NCI-H2171 (cell line): ENCODE data around the gene SUN5.
"Not testable (repeated sequence)": the region's sequence is repeated elsewhere in the genome, so short reads cannot be mapped to it uniquely, and the experiment has no call there.

Source experiments
- DNase-seq: peaks from one replicate; lab custom pipeline; 2025; lab: John Stamatoyannopoulos, UW

Gene SUN5

GRCh38 chr20:33004141-33004751 is at the start of gene SUN5:
Gene SUN5, minus strand, starts transcription at chr20:33004433. Its CDS starts 93 bp downstream, at chr20:33004340.
- DNase-seq = no peak

- DNase-seq = no peak
Measured at GRCh38 chr20:33053291-33054106, 49.3 kb upstream of the SUN5 start, which contains the start of gene BPIFB3. Gene BPIFB3, plus strand, starts transcription at chr20:33053903. Its CDS starts 1,533 bp downstream, at chr20:33055436.

GRCh38 chr20:33051333-33051732 is 47.1 kb upstream of the SUN5 start:
- no peak for DNase-seq

GRCh38 chr20:33046412-33046811 is 42.2 kb upstream of the SUN5 start:
- DNase-seq = no peak

- DNase-seq = not testable (repeated sequence)
Measured at GRCh38 chr20:33045129-33045721, 41.0 kb upstream of the SUN5 start.

DNA sequence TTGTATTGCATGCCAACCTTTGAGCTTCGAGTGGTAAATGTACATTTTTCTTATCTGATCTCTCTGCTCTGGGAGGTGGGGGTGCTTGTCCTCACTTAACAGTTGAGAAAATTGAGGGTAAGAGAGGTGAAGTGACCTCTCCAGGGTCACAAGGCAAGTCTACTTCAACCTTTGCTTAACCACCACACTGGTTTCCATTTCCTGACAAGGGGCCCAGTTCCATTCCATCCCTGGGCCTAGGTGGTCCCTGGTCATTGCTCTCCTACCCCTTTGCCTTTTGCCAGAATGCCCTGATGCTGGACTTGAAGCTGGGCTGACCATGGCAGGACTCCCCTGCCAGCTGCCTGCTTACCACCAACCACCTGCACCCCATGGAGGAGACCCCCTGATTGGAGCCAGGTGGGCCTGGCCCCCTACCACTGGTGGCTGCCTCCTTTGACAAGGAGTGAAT is 39.5 kb upstream of the SUN5 start:
- DNase-seq = no peak

DNA sequence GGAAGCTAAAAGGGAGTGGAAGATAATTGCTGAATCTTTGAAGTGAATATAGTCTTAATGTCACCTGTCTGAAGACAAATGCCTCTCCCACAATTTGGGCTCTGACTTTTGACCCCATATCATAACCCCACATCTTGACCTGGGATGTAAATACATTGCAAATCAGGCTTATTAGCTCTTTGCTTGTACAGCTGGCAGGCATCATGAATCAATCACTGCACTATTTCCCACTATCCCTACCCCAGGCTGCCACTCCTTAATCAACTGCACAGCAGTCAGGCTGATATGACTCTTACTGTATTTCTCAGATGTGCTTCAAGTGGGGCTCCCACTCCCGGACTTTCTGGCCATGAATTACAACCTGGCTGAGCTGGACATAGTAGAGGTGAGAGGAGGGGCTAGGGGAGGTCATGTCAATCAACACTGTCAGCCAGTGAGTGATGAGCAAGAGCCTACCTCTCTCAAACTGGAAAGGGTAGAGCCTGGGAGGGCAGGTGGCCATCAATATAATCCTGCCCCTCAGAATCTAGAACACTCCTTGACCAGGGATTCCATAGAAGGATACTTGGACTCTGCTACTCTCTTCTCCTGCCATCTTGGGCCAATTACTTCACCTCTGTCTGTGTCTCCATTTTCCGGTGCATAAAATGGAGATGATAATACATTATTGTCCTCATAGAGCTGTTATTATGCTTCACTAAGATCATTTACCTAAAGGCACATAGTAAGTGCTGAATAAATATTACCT is 38.9 kb upstream of the SUN5 start:
- DNase-seq = no peak

DNA sequence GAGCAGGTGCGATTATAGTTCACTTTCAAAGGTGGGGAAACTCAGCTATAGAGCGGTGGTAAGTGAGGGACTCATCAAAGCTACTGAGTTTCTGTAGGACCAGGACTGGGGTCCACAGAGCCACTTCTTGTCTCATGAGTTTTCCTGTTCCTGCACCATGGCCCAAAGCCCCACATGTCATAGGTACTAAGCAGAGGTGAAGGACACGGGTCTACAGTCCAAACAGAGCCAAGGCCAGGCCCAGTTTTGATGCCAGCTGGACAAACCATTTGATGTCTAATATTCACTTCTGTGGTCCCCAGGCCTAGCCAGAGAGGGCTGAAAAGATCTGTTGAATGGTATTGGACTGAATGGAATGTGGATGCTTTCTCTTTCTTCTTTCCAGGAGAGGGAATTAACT is 38.2 kb upstream of the SUN5 start:
- no peak for DNase-seq

DNA sequence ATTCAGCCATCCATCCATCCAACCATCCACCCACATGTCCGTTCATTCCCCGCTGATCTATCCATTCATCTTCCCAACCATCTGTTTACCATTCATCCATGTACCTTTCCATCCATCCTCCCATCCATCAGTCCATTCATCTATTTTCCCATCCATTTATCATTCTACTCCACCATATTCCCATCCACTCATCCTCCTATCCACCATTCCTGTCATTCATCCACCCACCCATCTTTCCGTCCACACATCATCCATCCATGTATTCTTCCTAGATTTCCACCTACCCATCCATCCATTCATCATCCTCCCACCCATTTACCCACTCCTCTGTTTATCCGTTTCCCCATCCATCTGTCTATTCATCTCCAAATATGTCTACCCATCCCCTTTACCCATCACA is 34.0 kb upstream of the SUN5 start:
- DNase-seq = no peak

GRCh38 chr20:33037456-33037855 is 33.2 kb upstream of the SUN5 start:
- DNase-seq = no peak

DNA sequence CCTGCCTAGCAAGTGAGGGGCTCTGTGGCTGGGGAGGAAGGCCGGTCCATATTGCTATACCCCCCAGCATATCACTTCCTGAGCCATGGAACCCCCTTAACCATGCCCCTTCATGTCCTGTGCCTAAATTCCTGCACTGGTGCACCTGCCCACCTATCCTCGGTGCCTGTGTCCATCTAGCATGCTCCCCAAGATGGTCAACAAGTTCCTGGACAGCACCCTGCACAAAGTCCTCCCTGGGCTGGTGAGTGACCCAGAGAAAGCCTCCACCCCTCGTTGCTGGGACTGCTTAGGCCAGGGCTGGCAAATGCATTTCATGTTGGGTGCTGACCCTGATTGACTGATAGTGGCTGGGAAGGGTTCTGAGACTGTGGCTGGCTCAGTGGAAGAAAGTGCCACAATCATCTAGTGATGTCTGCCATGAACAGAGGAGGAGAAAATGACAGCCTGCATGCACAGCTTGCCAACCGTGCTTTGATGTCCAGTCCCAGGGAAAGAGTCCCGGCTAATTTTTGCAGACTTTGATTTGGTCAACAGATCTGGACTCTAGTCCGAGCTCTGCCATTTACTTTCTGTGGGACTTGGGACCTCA is 30.8 kb upstream of the SUN5 start:
- DNase-seq = no peak

GRCh38 chr20:33034115-33034514 is 29.9 kb upstream of the SUN5 start:
- no peak for DNase-seq

DNA sequence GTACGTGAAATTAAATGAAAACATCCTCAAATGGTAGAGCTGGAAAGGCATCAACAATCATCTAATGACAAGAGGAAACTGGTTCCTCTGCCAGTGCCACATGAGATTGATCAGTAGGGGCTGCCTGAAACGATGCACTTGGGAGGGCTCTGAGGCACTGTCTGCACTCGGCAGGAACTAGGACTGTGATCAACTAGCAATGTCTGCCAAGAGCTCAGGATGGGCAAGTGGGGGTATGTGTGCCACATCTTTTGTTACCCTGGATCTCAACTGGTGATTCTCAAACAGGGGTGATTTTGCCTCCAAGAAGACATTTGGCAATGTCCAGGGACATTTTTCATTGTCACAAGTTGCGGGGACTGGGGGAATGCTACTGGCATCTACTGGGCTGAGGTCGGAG is 29.1 kb upstream of the SUN5 start:
- DNase-seq = no peak

DNA sequence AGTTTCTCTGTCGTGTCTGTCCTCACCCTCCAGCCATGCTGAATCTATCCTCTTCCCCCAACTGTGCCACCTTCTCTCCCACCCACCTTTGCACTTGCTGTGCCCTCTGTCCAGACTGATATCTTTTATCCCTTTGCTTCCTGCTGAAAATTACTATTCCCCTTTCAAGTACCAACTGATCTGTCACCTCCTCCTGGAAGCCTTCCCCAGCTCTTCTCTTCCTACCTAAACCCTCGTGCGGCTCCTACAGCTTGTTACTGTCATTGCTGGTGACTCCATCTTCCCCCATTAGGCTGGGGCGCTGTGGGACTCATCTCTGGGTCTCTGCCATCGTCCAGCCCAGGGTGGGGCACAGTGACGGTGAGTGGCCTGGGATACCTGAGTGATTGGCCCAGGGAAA is 28.3 kb upstream of the SUN5 start:
- no peak for DNase-seq

DNA sequence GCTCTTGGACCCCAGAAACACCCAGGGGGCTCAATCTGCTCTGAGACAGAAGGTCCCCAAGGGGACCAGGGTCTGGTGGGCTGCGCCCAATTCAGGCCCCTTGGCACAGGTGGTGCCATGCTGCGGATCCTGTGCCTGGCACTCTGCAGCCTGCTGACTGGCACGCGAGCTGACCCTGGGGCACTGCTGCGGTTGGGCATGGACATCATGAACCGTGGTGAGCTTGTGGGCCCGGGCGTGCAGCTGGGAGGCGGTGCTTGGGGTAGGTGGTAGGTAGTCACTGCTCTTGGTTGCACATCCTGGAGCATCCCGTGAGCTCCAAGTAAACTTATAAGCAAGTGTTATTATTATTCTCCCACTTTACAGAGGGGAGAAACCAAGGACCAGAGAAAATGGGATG is 27.3 kb upstream of the SUN5 start, which contains the start of gene BPIFB6:
Gene BPIFB6, plus strand, starts transcription at position 118 of the 400 bp plus-strand sequence. Its CDS starts 0 bp downstream, at position 118.
- DNase-seq = no peak

DNA sequence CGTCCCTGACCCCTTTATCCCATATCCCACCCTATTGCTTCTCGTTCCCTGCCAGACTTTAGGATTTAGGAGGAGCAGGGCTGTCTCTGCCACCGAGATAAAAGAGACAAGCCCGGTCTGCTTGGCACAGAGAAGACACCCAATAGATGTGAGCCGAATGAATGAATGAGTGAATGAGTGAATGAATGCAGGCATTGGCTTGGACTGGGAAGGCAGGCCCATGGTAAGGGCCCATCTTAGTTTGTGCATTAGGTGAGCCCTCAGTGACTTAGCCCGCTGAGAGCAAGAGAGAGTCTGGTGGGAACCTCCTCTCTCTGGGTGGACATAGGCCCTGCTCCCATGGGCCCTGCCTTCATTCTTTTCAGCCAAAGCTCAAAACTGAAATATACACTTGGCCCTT is 26.3 kb upstream of the SUN5 start:
- DNase-seq = no peak

GRCh38 chr20:33030076-33030475 is 25.8 kb upstream of the SUN5 start:
- DNase-seq = no peak

DNA sequence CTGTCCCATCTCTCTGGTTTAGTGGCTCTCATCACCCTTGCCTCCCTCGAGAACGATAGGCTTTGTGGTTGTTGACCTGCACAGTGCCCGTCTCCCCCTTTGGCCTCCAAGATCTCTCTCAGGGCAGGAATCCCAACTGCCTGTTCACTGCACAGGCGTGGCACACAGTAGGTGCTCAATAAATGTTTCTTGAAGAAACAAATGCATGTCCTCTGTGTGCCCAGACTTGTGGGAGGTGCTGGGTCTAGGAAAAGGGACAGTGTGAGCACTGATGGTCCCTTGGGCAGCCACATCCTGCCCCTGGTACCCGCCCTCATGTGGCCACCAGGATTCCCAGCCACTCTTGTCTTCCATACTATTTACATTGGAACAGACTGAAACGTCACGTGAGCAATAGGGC is 24.6 kb upstream of the SUN5 start:
- no peak for DNase-seq

- DNase-seq = no peak
Measured at GRCh38 chr20:33027769-33028751, 23.8 kb upstream of the SUN5 start.
